HL-60/S4 (cell line): ENCODE data around the gene PDK2.

Experiments
- in situ Hi-C: fragments of 300-500 bp; cut with MboI; formaldehyde crosslinking; loops from 2 replicates; pipeline ENCODE4 v1.14.3; 2022; ENCODE audit warnings: low sequenced_read_pairs

PDK2 gene

GRCh38 chr17:50114849-50115357, 19.8 kb downstream of the PDK2 start:
- in situ Hi-C loops, result no loop called here

GRCh38 chr17:50115756-50116155, 20.6 kb downstream of the PDK2 start:
- in situ Hi-C loops, result no loop called here

- in situ Hi-C loops, result no loop called here
Measured at GRCh38 chr17:50117202-50118051, 22.3 kb downstream of the PDK2 start.

- in situ Hi-C loops, result no loop called here
Measured at GRCh38 chr17:50118076-50118827, 23.1 kb downstream of the PDK2 start.

GRCh38 chr17:50118828-50119218, 23.7 kb downstream of the PDK2 start:
- in situ Hi-C loops, result no loop called here

GRCh38 chr17:50120475-50121253, 25.5 kb downstream of the PDK2 start:
- in situ Hi-C loops, result no loop called here

- in situ Hi-C loops, result no loop called here
Measured at GRCh38 chr17:50122945-50123344, 27.8 kb downstream of the PDK2 start.

GRCh38 chr17:50123649-50124349, 28.6 kb downstream of the PDK2 start:
- in situ Hi-C loops, result no loop called here

- in situ Hi-C loops, result no loop called here
Measured at GRCh38 chr17:50125420-50125997, 30.4 kb downstream of the PDK2 start.

GRCh38 chr17:50127697-50128361, 32.7 kb downstream of the PDK2 start:
- in situ Hi-C loops, result no loop called here

GRCh38 chr17:50128441-50129352, 33.5 kb downstream of the PDK2 start:
- in situ Hi-C loops, result no loop called here

- in situ Hi-C loops, result no loop called here
Measured at GRCh38 chr17:50129353-50129727, 34.2 kb downstream of the PDK2 start.

- in situ Hi-C loops, result no loop called here
Measured at GRCh38 chr17:50129728-50130558, 34.8 kb downstream of the PDK2 start, which contains the start of gene SAMD14. SAMD14 (minus strand) TSS chr17:50130160; CDS start chr17:50124959, 5,201 bp downstream.

- in situ Hi-C loops, result no loop called here
Measured at GRCh38 chr17:50130559-50131305, 35.6 kb downstream of the PDK2 start.

- in situ Hi-C loops, result no loop called here
Measured at GRCh38 chr17:50132104-50132794, 37.1 kb downstream of the PDK2 start.

- in situ Hi-C loops, result no loop called here
Measured at GRCh38 chr17:50133028-50133768, 38.0 kb downstream of the PDK2 start.
